HG03045 (cell line): ENCODE measurements around the gene AGXT2.

Source experiments
- ATAC-seq: cut with Tn5 transposase; IDR thresholded peaks from one replicate; pipeline ENCODE4 v1.9.1; 2021; ENCODE audit warnings: mild to moderate bottlenecking, moderate library complexity; ENCODE audit not compliant: unreplicated experiment

Gene AGXT2

DNA sequence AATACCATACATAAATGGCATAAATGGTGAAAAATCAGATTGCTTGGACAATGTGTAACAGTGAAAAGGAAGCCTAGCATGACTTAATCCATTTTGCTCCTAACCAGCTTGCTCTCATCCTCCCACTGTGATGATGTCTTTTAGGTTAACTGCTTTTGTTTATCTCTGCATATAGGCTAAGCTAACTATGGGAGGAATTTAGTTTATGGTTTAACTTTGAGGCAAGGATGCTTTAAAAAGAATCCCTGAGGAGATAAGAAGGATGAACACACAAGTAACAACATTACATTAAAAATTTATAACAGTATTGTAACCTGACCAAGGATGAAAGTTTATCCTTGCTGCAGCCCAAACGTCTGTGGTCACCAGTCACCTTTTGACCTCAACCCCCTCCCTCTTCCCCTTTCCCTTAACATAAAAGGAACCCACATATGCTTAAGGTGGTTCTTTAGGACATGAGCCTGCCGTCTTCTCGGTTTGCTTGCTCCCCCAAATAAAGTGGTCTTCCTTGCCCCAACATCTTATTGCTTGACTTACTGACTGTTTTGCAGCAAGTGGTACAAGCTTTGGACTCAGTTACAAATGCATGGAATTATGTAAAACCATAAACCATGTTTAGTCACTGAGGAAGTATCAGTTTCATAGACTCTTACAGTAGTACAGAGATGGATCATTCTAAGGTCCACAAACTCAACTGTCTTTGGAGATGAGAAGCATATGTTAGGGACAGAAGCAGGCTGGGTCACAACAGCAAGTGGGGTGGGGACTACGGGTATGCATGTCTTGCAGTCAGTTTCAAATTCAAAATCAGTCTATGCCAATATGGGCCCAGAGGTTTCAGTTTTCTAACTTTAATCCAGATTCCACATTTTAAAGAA is 31.3 kb downstream of the AGXT2 start:
- ATAC-seq = peak; percentile 50

GRCh38 chr5:35015063-35015462 is 32.7 kb downstream of the AGXT2 start:
- no peak for ATAC-seq

GRCh38 chr5:35012796-35013195 is 35.0 kb downstream of the AGXT2 start:
- no peak for ATAC-seq

DNA sequence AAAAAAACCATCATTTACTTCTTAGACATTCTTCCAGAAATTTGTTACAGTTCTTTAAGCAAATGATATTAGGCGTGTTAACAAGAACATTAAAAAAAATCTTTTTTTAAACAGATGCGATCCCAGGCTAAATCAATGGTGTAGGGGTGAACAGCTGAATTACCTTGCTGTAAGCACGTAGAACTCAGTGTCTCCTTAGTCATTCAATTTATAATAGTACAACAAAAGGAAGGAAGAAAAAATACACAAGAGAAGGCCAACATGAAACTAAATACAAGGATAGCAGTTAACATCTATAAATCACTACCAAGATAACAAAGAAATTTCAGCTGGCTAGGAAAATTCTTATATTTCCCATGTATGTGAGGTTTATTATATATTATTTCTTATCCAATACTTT is 35.4 kb downstream of the AGXT2 start:
- ATAC-seq = no peak

- no peak for ATAC-seq
Observed at GRCh38 chr5:35010676-35011075, 37.1 kb downstream of the AGXT2 start.

DNA sequence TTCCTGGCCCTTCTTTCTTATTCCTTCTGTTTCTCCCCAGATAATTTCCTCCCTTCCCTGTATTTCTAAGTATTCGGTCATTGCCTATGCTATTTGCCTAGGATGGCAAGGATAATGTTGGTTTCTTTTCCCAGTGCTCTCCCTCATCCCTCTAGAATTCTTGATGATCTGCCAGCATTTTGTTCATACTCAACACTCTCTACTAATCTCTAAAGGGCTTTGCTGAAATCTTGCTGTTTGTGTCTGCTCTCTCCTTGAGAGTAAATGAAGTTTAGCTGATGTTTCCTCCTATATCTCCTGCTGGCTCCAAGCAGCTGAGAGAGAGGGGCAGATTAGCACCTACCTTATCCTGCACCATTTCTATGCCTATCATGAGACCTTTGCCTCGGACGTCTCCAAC is 38.1 kb downstream of the AGXT2 start:
- no peak for ATAC-seq

DNA sequence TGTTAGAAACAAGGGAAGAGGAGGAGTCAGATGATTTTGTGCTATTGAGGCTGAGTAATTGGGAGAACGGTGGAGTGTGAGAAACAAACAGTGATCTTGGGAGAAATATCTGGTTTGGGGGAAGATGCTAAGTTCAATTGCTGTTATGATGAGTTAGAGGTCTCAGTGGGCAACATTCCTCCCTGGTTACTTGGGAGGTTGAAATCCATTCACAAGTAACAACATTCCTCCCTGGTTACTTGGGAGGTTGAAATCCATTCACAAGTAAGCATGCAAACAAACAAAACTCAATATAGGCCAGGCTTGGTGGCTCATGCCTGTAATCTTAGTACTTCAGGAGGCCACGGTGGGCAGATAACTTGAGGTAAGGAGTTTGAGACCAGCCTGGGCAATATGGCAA is 38.7 kb downstream of the AGXT2 start:
- no peak for ATAC-seq

DNA sequence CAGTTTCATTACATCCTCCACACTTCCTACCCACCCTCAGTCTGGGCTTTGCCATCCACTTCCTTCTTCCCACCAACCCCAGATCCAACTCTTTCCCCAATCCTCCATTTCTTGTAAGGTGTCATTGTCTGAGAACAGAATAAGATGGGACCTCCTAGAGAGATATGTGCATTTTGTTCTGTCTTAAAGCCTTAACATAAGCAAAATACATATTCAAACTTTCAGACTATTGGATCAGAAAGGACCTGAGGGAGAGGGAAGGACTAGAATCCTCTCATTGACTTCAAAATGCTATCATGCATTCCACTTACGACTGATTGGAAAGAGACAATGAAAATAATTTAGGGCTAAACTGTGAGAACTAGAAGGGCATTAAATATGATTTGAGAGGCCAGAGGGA is 43.0 kb downstream of the AGXT2 start:
- no peak for ATAC-seq

GRCh38 chr5:35004200-35004599 is 43.5 kb downstream of the AGXT2 start:
- ATAC-seq = no peak

- ATAC-seq = peak; percentile 75
Observed at GRCh38 chr5:35003018-35003957, 44.5 kb downstream of the AGXT2 start.

DNA sequence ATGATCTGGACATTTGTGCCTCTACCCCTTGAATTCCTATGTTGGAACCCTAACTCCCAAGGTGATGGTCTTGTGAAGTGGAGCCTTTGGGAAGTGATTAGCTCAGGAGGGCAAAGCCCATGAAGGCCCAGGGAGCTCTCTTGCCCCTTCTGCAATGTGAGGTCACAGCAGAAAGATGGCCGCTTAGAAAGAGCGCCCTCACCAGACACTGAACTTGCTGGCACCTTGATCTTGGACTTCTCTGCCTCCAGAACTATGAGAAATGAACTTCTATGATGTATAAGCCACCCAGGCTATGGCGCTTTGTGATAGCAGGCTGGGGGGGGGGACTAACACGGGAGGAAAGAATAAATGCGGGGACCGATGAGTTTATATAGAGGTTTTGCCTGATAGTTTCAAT is 45.3 kb downstream of the AGXT2 start:
- ATAC-seq = no peak

DNA sequence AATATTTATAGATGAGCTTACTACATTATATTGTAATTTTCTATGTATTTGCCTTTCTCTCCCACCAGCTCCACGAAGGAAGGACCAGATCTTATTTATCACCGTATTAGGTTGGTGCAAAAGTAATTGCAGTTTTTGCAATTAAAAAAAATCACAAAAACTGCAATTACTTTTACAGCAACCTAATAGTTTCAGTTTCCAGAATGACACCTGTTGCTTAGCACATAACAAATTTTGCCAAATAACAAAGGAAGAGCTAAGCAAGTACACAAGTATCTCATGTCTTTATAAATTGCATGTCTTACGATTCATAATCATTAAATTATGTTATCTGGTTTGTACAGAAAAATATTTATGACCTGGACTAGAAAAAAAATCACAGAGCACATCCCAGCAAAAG is 45.9 kb downstream of the AGXT2 start:
- ATAC-seq = no peak

DNA sequence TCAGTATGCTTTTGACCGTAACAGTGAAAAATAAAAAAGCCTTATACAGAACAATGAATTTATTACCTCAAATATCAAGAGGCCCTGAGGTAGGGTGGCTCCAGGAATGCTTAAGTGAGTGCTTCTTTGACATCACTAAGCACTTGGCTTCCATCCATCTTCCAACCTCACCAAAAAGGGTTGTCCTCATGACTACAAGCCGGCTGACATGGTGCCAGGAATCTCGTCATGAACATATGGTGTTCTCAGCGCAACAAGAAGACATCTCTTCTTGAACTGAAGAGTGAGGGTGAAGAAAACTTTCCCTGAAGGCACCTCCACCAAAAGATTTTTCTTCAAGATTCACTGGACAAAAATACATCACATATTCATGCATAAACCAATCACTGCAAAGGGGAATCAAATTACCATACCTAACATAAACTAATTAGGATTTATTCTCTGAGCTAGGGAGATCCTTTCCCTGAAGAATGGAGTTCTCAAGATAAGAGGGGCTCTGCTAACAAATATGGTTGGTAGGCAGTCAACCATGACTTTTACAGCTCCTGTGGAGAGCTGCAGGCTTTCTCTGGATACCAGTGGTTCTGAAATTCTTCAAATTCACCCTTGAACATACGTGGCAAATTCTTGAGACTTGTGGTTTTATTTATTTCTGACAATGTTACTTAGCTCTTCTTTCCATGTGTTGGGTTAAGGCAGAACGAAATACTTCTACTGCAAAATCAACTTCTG is 49.5 kb downstream of the AGXT2 start:
- ATAC-seq = no peak

GRCh38 chr5:34996261-34996660 is 51.5 kb downstream of the AGXT2 start:
- no peak for ATAC-seq

DNA sequence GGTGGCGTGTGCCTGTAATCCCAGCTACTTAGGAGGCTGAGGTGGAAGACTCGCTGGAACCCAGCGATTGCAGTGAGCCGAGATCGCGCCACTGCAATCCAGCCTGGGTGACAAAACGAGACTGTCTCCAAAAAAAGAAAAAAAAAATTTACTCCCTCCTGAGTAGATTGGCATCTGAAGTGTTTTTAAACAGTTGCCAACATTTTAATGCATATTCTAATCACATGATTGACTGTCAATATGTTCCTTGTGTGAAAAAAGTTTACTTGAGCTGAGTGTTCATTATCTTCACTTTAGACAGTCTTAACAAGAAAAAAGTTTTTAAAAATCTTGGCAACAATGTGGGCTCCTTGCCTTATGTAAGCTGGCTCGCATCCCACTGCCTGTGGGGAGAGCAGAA is 53.8 kb downstream of the AGXT2 start:
- ATAC-seq = no peak

DNA sequence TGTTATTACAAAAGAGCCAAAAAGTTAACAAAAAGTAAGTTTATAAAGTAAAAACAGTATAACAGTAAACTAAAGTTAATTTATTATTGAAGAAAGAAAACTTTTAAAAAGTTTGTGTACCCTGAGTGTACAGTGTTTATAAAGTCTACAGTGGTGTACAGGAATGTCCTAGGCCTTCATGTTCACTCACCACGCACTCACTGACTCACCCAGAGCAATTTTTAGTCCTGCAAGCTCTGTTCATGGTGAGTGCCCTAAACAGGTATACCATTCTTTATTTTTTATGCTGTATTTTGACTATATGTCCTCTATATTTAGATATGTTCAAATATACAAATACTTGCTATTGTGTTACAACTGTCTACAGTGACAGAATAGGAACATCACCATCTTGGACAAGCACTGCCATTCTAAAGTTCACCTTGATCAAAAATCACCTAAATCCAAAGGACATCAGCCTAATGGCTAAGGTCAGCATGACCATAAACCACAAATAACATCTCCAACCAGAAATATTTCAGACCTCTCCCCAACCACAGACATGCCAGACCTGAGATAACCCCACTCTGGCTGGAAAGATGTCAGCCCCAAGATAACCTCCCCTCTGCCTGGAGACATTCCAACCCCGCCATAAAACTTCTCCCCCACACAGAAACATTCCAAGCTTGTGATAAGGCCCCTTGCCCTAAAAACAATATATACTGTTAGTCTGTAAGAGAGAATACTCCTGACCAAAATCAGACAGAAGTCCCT is 56.1 kb downstream of the AGXT2 start:
- no peak for ATAC-seq

DNA sequence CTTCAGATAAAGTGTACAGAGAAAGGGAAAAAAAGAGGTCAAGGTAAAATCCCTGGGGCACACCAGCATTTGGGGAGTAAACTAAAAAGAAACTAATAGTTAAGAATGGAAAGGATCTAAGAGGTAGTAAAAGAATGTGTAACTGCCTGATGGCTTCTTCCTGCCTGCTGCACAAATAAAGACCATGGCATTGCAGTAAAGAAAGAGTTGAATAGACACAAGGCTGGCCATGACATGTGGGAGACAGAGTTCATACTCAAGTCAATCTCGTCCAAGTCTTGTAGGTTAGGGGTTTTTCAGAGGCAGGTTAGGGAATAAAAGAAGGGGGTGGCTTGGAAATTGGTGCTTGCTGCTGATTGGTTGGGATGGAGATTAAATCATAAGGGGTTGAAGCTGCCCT is 60.8 kb downstream of the AGXT2 start:
- no peak for ATAC-seq

GRCh38 chr5:34982823-34983222 is 64.9 kb downstream of the AGXT2 start:
- ATAC-seq = no peak

- no peak for ATAC-seq
Observed at GRCh38 chr5:34978681-34979080, 69.1 kb downstream of the AGXT2 start.

DNA sequence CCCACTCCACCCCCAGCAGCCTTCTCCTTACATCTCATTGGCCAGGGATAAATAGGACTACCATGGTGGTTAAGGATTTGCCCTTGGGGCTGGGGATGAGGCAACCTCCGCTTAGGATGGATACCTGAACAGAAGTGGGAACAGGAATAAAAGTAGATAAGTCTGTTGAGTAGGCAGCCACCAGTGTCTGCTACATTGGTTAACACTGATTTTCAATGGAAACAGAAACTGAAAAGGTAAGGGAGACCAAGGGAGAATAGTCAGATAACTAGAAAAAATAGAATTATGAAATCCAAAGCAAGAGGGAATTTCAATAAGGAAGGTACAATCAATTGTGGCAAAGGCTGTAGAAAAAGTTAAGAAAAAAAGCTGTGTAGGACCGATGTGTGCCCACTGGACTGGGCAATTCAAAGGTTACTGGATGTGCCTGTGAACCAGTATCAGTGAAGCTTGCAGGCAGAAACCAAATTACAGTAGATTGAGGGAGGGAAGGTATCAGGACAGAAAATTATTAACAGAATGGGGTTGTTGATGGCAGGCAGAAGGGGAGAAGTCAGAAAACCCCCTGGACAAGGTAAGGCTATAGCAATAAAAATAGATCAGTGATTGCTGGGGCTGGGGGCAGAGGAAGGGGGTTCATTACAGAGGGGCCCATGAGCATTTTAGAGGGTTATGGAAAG is 69.7 kb downstream of the AGXT2 start:
- peak; percentile 70 for ATAC-seq
